Epithelial cell of esophagus (primary cell): ENCODE data around the gene SLC5A12.

Experiments used
- DNase-seq: peaks from one replicate; pipeline ENCODE4 v3.0.0; 2010; ENCODE audit warnings: low read depth
- H3K4me3 ChIP-seq: 2 replicates; pipeline ENCODE4 v1.5.1; 2011; ENCODE audit warnings: mild to moderate bottlenecking, low read length, control low read depth
- TF ChIP-seq, protein P1 (sequence below): IDR thresholded peaks from 2 replicates; pipeline ENCODE4 v1.5.1; 2011; ENCODE audit warnings: low read depth, mild to moderate bottlenecking, low read length, control low read depth, inconsistent platforms; ENCODE audit not compliant: insufficient read depth; ENCODE audit errors: missing control alignments

The SLC5A12 gene

GRCh38 chr11:26698224-26698623 is 23.6 kb downstream of the SLC5A12 start:
- no peak for DNase-seq
- TF ChIP-seq, protein P1, sequence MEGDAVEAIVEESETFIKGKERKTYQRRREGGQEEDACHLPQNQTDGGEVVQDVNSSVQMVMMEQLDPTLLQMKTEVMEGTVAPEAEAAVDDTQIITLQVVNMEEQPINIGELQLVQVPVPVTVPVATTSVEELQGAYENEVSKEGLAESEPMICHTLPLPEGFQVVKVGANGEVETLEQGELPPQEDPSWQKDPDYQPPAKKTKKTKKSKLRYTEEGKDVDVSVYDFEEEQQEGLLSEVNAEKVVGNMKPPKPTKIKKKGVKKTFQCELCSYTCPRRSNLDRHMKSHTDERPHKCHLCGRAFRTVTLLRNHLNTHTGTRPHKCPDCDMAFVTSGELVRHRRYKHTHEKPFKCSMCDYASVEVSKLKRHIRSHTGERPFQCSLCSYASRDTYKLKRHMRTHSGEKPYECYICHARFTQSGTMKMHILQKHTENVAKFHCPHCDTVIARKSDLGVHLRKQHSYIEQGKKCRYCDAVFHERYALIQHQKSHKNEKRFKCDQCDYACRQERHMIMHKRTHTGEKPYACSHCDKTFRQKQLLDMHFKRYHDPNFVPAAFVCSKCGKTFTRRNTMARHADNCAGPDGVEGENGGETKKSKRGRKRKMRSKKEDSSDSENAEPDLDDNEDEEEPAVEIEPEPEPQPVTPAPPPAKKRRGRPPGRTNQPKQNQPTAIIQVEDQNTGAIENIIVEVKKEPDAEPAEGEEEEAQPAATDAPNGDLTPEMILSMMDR = no peak
- no peak overlapping the region for H3K4me3 ChIP-seq

DNA sequence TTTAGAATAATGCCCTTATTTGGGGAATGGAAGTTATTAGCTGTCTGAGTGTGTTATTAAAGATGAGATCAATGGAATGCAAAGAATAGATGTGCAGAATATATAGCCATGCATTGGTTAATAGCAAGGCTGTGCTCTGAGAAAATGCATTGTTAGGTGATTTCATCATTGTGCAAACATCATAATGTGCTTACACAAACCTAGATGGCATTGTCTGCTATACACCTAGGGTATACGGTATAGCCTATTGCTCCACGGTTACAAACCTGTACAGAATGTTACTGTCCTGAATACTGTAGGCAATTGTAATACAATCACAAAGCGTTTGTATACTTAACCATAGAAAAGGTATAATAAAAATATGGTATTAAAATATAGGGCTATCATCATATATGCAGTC is 25.5 kb downstream of the SLC5A12 start:
- TF ChIP-seq, protein P1 = no peak
- DNase-seq = peak; percentile 51
- H3K4me3 ChIP-seq = no peak overlapping the region

- H3K4me3 ChIP-seq = no peak overlapping the region
- DNase-seq = peak; percentile 33
- TF ChIP-seq, protein P1 = no peak
These were observed 33.2 kb downstream of the SLC5A12 start for GRCh38 chr11:26688701-26689100.

DNA sequence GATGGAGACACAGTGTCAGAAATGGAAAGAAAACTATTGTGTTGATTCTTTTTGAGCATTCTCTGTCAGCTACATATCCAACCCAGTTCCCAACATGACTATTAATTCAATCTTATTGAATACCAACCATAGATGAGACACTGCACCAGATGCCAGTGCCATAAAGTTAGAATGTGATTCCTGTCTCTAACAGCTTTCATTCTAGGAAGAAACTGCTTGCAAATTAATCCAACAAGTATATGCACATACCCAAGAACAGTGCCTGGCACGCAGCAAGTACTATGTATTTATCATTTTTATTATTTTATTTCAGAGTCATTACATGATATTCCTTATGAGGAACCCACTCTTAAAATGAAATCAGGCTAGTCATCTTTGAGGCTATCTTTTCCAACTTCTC is 34.5 kb downstream of the SLC5A12 start:
- no peak overlapping the region for H3K4me3 ChIP-seq
- no peak for DNase-seq
- TF ChIP-seq, protein P1 = no peak

DNA sequence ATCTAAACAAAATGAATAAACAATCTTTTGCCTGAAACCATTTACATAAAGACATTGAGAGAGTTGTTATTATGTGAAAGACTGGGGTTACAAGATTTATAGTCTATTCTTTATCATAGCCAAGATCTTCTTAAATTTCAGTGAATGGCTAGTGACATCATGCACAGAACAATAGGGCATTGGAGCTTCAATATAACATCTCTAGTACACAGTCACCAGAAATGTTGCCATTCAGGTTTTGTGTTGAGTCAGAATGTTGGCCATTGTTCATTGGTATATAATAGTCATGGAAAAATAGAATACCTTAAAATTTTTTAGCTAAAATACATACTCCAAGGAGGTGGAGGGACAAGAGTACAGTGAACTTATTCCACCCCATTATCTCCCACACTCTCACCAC is 44.3 kb downstream of the SLC5A12 start:
- H3K4me3 ChIP-seq = no peak overlapping the region
- TF ChIP-seq, protein P1 = no peak
- DNase-seq = peak; percentile 91

GRCh38 chr11:26676641-26677040 is 45.2 kb downstream of the SLC5A12 start:
- TF ChIP-seq, protein P1 = no peak
- peak; percentile 80 for DNase-seq
- no peak overlapping the region for H3K4me3 ChIP-seq

DNA sequence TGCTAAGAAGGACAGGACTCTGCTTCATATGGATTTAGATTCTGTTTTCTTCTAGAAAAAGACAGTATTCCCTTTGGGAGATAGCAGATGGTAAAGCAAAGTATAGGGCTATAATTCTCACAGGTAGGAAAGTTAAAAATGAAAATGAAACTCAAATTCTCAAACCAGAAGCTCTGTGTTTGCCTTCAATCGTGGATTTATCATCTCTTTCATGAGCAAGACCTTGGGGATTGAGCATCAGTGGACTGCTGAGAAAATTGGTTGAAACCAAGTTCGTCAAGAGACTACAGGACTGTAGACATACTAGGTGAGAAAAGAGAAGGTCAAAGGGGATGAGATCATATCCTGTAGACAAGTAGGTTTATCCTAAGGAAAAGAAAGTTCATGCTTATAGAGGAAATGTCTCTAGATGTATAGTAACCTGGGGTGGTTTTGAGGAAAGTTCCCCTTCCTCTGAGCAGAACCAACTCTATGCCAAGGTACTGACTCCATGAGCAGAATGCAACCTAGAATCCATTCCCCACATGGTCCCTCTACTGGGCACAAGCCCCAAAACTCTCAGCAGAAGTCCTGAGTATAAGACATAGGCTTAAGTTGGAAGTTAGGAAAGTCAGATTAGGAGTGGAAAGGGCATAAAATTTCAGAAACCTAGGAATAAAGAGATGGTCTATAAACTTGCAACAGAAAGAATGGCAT is 46.5 kb downstream of the SLC5A12 start:
- no peak overlapping the region for H3K4me3 ChIP-seq
- no peak for DNase-seq
- TF ChIP-seq, protein P1 = no peak
